ENCODE measurements around the gene ITPK1.

GRCh38 chr14:93064411-93065271 is 51.1 kb downstream of the ITPK1 start:
- TF ChIP-seq NFIC (IDR thresholded peaks at IDR 0.05) (no peak), YY1 (IDR thresholded peaks at IDR 0.05; ENCODE audit: low read depth) (no peak), REST (IDR thresholded peaks at IDR 0.05; ENCODE audit: low read depth) (no peak), EGR1 (IDR thresholded peaks at IDR 0.05) (no peak), EP300 (IDR thresholded peaks at IDR 0.05; ENCODE audit: borderline replicate concordance) (no peak), RAD21 (IDR thresholded peaks at IDR 0.05; ENCODE audit: low read depth) (no peak), CREB1 (IDR thresholded peaks at IDR 0.05; ENCODE audit: low read depth) (no peak), TEAD4 (IDR thresholded peaks at IDR 0.05) (no peak), TAF1 (IDR thresholded peaks at IDR 0.05; ENCODE audit: low read depth) (no peak), MAX (IDR thresholded peaks at IDR 0.05) (no peak)
- TF ChIP-seq, protein P1, sequence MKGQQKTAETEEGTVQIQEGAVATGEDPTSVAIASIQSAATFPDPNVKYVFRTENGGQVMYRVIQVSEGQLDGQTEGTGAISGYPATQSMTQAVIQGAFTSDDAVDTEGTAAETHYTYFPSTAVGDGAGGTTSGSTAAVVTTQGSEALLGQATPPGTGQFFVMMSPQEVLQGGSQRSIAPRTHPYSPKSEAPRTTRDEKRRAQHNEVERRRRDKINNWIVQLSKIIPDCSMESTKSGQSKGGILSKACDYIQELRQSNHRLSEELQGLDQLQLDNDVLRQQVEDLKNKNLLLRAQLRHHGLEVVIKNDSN (IDR thresholded peaks at IDR 0.05) = no peak

Data from Ishikawa (cell line).